HG03565 (cell line): ENCODE results near the gene RASA3.

ENCODE experiments used
- ATAC-seq: cut with Tn5 transposase; IDR thresholded peaks from one replicate; pipeline ENCODE4 v1.9.1; 2021; ENCODE audit warnings: mild to moderate bottlenecking, moderate library complexity; ENCODE audit not compliant: unreplicated experiment

Gene RASA3

DNA sequence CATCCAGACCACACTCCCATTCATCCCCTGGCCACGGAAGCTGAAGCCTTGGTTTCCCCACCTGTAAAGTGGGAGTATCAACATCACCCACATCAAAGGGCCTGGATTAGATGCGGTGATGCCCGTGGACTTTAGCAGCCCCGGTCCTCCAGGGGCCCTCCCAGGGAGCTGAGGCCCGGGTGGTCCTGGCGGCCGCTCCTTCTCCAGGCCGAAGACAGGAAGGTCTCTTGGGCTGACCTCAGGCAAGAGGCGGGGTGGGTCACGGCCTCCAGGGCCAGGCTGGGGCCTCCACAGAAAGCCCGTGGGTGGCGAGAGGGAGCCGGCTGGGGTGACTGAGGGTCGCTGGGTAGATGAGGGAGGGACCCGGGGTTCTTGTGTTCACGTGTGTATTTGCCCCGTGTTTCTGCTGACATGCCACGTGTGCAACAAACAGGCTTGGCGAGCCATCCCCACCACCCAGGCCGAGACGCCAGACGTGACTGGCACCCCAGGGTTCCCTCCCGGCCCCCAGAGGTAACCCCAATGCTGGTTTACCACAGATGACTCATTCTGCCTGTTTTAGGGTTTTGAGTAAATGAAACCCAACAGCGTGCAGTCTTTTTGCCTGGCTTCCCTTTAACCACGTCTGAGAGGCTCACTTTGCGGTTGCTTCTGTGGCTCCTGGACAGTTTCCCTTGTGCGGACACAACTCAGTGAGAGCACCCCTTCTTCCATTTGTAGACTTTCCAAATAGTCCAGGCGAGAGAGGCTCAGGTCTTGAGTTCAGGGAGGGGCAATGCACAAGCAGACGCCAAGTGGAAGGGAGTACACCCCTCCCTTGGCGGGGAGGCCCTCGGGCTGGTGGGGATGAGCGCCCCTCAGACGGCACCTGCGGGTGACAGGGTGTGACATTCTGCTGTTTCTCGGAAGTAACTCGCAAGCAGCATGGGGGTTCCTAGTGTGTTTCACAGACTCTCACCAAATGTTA, 201.5 kb downstream of the RASA3 start:
- ATAC-seq: no peak

DNA sequence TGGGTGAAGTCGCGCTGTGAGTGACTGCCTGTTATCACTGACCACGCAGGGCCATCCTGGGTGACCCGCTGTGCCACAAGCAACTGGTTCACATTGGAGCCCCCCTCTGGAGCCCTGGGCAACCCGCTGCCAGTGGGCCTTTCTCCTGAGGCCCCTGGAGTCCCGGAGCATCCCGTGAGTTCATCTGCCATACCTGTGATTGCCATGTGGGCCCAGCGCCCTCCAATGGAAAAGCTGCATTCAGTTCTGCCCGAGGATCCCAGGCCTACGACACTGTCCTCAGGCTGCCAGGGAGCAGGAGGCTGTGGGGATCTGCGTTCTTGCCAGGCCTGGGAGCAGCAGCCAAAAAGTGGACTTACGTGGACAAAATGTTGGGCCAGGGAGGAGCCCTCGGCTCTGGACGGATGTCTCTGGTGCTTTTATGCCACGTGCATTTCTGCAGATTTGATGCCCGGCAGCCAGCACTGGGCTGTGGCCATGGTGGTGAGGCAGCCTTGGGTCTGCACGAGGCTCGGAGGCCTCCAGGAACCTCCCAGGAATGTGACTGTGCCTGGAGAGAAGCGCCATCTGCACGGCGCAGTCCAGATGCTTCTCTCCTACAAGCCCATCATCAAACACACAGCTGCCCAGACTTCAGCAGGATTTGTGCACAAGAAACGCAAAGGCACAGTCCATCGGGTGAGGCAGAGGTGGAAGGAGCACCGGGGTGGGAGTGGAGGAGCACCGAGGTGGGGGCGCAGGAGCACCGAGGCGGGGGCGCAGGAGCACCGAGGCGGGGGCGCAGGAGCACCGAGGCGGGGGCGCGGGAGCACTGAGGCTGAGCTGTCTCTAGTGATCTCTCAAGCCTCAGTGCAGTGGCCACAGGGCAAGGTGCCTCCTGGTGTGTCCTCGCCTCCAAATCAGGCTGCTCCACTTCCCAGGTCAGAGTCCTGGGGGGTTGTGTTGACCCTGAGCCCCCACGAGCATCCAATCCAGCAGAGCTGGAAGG, 202.5 kb downstream of the RASA3 start:
- ATAC-seq: no peak

DNA sequence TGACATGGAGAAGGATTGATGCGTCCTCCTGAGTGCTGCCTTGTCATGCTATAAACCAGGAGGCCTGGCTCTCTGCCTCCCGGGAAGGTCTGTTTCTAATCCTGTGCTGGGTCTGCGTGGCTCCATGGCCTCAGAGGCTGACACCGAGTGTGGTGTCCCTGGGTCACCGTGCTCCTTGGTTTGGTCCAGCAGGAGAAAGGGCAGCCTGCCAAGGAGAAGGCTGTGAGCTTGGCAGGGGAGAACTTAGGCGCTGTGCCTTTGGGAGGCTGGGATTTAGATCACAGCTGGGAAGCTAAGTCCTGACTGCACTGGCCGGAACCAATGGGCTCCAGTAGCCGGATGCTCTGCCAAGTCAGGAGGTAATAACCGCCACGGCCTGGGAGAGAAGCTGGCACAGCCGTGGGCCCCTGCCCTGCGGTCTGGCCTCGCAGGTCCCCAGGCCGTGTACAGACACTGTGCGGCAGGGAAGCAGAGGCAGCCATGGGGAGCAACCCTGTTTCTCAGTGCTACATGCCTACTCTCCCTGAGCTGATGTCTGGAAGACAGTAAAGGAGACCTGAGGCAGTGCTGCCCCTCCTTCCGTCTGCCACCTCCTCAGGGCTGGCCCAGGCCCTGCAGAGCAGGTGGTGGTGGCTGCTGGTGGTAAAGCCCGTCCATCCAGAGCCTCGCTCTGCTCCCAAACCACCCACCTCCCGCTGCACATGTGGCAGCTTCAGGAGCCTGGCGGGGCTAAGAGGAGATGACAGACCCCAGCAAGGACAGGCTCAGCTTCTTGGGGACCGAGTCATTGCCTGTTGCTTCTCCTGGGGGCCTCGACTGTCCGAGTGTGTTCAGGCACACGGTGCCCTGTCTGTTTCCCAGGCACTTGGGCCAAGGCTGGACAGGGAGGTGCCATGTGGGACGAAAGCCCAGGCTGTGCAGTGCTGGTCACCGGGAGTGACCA, 203.5 kb downstream of the RASA3 start:
- ATAC-seq: no peak
